Ascending aorta (tissue), 2 donors: ENCODE data around the gene TRIM40. TPM values are rescaled to one million over a fixed set of nuclear protein-coding genes. Genes with fewer than 3 reads are reported as not detected.

Source experiments
- DNase-seq, 2 donors: peaks; one replicate each; pipeline ENCODE4 v3.0.0-alpha.2; 2019; ENCODE audit warnings: low spot score in 2 of 2
- H3K27ac ChIP-seq, 2 donors: fragments of 200-600 bp; sonication (generic); one replicate each; pipeline ENCODE4 v1.5.1; 2016 to 2017; ENCODE audit warnings: mild to moderate bottlenecking in 1 of 2
- H3K27me3 ChIP-seq: fragments of 200-600 bp; sonication (generic); one replicate; pipeline ENCODE4 v1.5.1; 2017
- H3K36me3 ChIP-seq, 2 donors: fragments of 200-600 bp; sonication (generic); one replicate each; pipeline ENCODE4 v1.5.1; 2016
- H3K4me1 ChIP-seq, 2 donors: fragments of 200-600 bp; sonication (generic); one replicate each; pipeline ENCODE4 v1.5.1; 2016 to 2017; ENCODE audit warnings: mild to moderate bottlenecking in 1 of 2
- H3K4me3 ChIP-seq, 2 donors: fragments of 200-600 bp; sonication (generic); one replicate each; pipeline ENCODE4 v1.5.1; 2016 to 2017; ENCODE audit warnings: mild to moderate bottlenecking in 1 of 2
- H3K9me3 ChIP-seq, 2 donors: fragments of 200-600 bp; sonication (generic); one replicate each; pipeline ENCODE4 v1.5.1; 2016
- intact Hi-C: fragments of 100-400 bp; cut with DNase I; formaldehyde crosslinking; loops from one replicate; pipeline ENCODE4 v1.15.1; 2023
- total RNA-seq: library from RNA; depleted of rRNA; stranded (reverse); fragments of >200 nt; gene quantifications from one replicate; pipeline ENCODE4 v1.1.0, GENCODE V29; 2016
- TF ChIP-seq, protein P1 (sequence below), 3 experiments: fragments of 200-600 bp in 2 of 3; fragments of 450-650 bp in 1 of 3; sonication (generic) in 2 of 3; IDR thresholded peaks; one replicate each; pipeline ENCODE4 v1.5.1; 2016 to 2019; ENCODE audit warnings: antibody characterized with exemption in 3 of 3, mild to moderate bottlenecking in 1 of 3, moderate library complexity in 1 of 3

Gene TRIM40
- total RNA-seq, 1 donor from 2014 or later, result not detected

DNA sequence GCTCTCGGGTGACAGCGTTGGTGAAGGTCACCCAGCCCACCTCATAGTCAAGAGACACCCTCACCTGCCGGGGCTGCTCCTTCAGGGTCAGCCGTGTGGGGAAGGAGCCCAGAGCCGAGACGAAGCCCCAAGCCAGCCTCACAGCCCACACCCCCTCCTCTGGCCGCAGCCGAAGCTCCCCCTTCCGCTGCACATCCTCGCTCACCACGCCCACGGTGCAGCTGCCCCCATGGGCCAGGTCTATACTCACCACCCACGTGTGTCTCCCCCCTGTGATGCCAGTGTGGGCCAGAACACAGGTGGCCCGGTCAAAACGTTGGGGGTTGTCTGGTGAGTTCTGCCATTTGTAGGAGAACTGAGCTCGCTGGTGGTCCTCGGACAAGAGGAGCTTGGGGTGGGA, 18.1 kb downstream of the TRIM40 start:
- intact Hi-C loops, result no loop called here
- Histone ChIP-seq H3K36me3 (no peaks in the 10 kb centered on the region), H3K27ac (no peak overlapping the region), H3K4me3 (no peak overlapping the region), H3K27me3 (no peaks in the 10 kb centered on the region), H3K4me1 (peaks cover 0 to 3% of the 10 kb centered on the region in 2 donors), H3K9me3 (no peaks in the 10 kb centered on the region)
- DNase-seq, result no peak
- TF ChIP-seq, protein P1, sequence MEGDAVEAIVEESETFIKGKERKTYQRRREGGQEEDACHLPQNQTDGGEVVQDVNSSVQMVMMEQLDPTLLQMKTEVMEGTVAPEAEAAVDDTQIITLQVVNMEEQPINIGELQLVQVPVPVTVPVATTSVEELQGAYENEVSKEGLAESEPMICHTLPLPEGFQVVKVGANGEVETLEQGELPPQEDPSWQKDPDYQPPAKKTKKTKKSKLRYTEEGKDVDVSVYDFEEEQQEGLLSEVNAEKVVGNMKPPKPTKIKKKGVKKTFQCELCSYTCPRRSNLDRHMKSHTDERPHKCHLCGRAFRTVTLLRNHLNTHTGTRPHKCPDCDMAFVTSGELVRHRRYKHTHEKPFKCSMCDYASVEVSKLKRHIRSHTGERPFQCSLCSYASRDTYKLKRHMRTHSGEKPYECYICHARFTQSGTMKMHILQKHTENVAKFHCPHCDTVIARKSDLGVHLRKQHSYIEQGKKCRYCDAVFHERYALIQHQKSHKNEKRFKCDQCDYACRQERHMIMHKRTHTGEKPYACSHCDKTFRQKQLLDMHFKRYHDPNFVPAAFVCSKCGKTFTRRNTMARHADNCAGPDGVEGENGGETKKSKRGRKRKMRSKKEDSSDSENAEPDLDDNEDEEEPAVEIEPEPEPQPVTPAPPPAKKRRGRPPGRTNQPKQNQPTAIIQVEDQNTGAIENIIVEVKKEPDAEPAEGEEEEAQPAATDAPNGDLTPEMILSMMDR (IDR thresholded peaks at IDR 0.05), result no peak

DNA sequence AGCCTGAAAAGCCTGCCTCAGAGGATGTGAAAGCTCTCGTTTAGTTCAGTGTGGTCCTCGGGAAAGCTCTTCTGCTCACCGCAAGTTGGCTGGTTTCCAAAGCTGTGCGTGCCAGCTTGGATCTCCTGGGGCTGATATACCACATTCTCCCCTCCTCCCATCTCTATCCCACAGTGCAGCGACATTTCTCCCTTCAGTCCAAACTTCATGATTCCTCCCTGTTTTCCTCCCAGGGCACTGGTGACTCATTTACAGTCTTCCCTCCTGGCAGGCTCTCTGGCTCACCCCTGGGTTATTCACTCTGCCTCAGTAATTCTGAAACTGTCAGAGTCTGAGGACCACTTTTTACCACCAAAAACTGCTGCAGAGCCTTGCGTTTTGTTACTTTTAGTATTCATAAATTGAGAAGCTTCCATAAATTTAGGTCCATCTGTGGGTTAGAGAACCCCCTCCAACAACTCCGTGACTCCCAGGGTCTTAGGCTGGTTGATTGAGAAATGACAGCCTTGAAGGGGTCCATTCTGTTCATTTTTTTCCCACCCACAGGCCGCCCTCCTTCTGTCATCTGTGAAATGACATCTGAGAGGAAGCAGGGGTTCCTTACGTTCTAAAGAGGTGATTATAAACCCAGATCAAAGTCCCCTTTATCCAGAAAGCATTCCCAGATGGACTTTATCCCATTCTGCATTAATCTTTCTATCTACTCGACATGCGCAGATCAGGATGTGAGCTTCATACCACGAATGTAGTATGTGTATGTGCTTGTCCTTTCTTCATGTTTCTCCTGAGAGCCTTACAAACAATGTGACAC, 19.0 kb downstream of the TRIM40 start:
- no peaks in the 10 kb centered on the region for H3K36me3 ChIP-seq
- TF ChIP-seq, protein P1 (IDR thresholded peaks at IDR 0.05), result no peak
- H3K9me3 ChIP-seq, result no peaks in the 10 kb centered on the region
- no peak overlapping the region for H3K4me3 ChIP-seq
- H3K4me1 ChIP-seq, result peaks cover 0 to 3% of the 10 kb centered on the region in 2 donors
- intact Hi-C loops, result no loop called here
- DNase-seq, result no peak
- H3K27me3 ChIP-seq, result no peaks in the 10 kb centered on the region
- no peak overlapping the region for H3K27ac ChIP-seq

DNA sequence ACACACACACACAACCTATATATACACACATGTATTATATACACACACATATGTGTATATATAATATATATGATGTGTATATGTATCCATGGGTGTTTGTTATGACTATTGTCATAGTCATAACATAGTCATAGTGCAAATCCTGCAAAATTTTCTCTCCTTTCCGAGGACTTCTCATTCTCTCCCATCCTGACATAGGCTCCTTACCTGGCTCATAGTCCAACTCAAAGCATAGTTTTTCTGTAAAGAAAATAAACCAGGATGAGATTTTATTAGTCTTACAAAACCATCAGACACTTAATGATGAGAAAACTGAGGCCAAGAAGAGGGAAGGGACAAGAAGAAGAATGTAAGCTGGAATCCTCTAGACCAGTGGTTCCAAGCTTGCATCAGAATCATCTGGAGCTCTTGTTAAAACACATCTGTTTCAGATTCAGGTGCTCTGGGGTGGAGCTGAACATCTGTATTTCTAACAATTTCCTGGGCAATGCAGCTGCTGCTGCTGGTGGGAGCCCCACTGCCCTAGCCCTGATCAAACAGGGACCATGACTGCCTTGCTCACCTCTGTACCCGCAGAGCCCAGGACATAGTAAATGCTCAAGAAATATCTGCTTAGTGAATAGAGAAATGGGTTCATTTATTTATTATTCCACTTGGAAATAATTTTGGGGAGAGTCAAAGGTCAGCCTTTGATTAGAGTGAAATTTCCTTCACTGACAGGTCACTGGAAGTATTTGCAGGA, 19.8 kb downstream of the TRIM40 start:
- Histone ChIP-seq H3K4me3 (no peak overlapping the region), H3K36me3 (no peaks in the 10 kb centered on the region), H3K27me3 (no peaks in the 10 kb centered on the region), H3K27ac (no peak overlapping the region), H3K4me1 (peaks cover 0 to 3% of the 10 kb centered on the region in 2 donors), H3K9me3 (no peaks in the 10 kb centered on the region)
- TF ChIP-seq, protein P1 (IDR thresholded peaks at IDR 0.05), result no peak
- no peak for DNase-seq
- intact Hi-C loops, result no loop called here

DNA sequence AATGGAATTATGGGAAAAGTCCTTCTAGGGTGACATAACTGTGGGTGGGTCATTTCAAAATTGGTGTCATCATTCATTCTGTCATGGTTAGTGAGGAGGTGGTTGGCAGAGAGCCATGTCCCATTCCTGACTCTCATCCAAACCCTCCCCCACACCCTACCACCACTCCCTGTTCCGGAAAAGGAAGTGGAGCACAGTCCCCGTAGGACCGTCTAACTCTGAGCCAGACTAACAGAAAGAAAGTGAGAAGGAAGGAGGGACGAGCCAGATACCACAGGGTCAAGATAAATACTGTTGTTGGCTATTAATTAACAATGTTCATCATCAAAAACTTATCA, 20.3 kb downstream of the TRIM40 start:
- Histone ChIP-seq H3K27ac (no peak overlapping the region), H3K9me3 (no peaks in the 10 kb centered on the region), H3K36me3 (no peaks in the 10 kb centered on the region), H3K4me1 (peaks cover 0 to 3% of the 10 kb centered on the region in 2 donors), H3K4me3 (no peak overlapping the region), H3K27me3 (no peaks in the 10 kb centered on the region)
- intact Hi-C loops, result no loop called here
- DNase-seq, result no peak
- TF ChIP-seq, protein P1 (IDR thresholded peaks at IDR 0.05), result no peak

DNA sequence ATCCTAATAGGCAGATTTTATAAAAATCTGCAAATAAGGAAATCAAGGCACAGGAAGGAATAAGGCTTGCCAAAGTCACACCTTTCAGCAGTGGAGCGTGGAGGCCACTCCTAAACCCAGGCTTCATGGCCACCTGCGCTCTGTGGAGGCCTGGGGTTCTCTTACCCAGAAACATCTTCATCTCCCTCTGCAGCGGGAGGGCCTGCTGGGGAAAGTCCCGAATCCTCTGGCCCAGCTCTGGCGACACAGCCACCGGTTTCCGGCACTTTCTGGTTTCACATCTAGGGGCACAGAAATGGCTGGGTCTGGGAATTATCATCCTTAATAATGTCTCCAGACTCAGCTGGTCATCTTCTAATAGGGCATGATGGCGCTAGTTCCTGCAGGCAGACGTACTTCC, 20.8 kb downstream of the TRIM40 start:
- H3K9me3 ChIP-seq, result no peaks in the 10 kb centered on the region
- H3K27ac ChIP-seq, result no peak overlapping the region
- no peaks in the 10 kb centered on the region for H3K27me3 ChIP-seq
- H3K4me1 ChIP-seq, result peaks cover 0 to 3% of the 10 kb centered on the region in 2 donors
- H3K36me3 ChIP-seq, result no peaks in the 10 kb centered on the region
- TF ChIP-seq, protein P1 (IDR thresholded peaks at IDR 0.05), result no peak
- DNase-seq, result no peak
- intact Hi-C loops, result no loop called here
- no peak overlapping the region for H3K4me3 ChIP-seq
